ENCODE data around the gene TENM4.

TENM4 gene

GRCh38 chr11:79447038-79447786, 6.4 kb upstream of the TENM4 start:
- no peak for DNase-seq

GRCh38 chr11:79444923-79445322, 4.1 kb upstream of the TENM4 start:
- no peak for DNase-seq

- peak; percentile 52 for DNase-seq
Observed at GRCh38 chr11:79441461-79441875, 638 bp upstream of the TENM4 start.

GRCh38 chr11:79439886-79440570, 802 bp downstream of the TENM4 start:
- peak; percentile 81 for DNase-seq

- peak; percentile 61 for DNase-seq
Observed at GRCh38 chr11:79439410-79439885, 1.4 kb downstream of the TENM4 start.

GRCh38 chr11:79438631-79439409, 2.0 kb downstream of the TENM4 start:
- peak; percentile 61 for DNase-seq

GRCh38 chr11:79437981-79438630, 2.7 kb downstream of the TENM4 start:
- peak; percentile 65 for DNase-seq

- peak; percentile 82 for DNase-seq
Observed at GRCh38 chr11:79437278-79437980, 3.4 kb downstream of the TENM4 start.

GRCh38 chr11:79436919-79437277, 3.9 kb downstream of the TENM4 start:
- DNase-seq = no peak

- no peak for DNase-seq
Observed at GRCh38 chr11:79434283-79434682, 6.5 kb downstream of the TENM4 start.

GRCh38 chr11:79432138-79432537, 8.7 kb downstream of the TENM4 start:
- DNase-seq = no peak

GRCh38 chr11:79431535-79431934, 9.3 kb downstream of the TENM4 start:
- DNase-seq = no peak

GRCh38 chr11:79430280-79430679, 10.6 kb downstream of the TENM4 start:
- no peak for DNase-seq

GRCh38 chr11:79428406-79428805, 12.4 kb downstream of the TENM4 start:
- no peak for DNase-seq

GRCh38 chr11:79427611-79428327, 13.1 kb downstream of the TENM4 start:
- DNase-seq = no peak

- no peak for DNase-seq
Observed at GRCh38 chr11:79427126-79427525, 13.7 kb downstream of the TENM4 start.

- no peak for DNase-seq
Observed at GRCh38 chr11:79425463-79425862, 15.4 kb downstream of the TENM4 start.

GRCh38 chr11:79423736-79424135, 17.1 kb downstream of the TENM4 start:
- DNase-seq = no peak

- DNase-seq = no peak
Observed at GRCh38 chr11:79422866-79423265, 18.0 kb downstream of the TENM4 start.

- DNase-seq = no peak
Observed at GRCh38 chr11:79421820-79422219, 19.0 kb downstream of the TENM4 start.

- DNase-seq = no peak
Observed at GRCh38 chr11:79419120-79419519, 21.7 kb downstream of the TENM4 start.

- no peak for DNase-seq
Observed at GRCh38 chr11:79418241-79418640, 22.6 kb downstream of the TENM4 start.
